ENCODE results near the gene HERC5.
"Not testable (repeated sequence)": the region's sequence is repeated elsewhere in the genome, so short reads cannot be mapped to it uniquely, and the experiment has no call there.

Gene HERC5

DNA sequence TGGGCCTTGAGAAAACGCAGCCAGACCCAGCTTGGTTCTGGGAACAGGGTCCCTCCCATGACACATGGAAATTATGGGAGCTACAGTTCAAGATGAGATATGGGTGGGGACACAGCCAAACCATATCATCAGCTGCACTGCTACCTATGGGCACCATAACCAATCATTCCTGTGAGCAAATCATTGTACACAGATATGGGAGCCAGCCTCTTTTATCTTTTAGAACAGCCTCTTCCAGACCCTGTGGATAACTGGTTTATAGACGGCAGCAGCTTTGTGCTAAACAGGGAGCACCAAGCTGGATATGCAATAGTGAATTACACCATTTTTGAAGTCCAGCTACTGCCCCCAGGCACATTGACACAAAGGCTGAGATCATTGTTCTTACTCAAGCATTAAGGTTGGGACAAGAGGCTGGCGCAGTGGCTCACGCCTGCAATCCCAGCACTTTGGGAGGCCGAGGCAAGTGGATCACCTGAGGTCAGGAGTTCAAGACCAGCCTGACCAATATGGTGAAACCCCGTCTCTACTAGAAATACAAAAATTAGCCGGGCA lies 8.6 kb upstream of the HERC5 start:
- not testable (repeated sequence) for DNase-seq (ENCODE audit: low read depth)

- no peak for DNase-seq (ENCODE audit: low read depth)
Observed at GRCh38 chr4:88448889-88449288, 8.0 kb upstream of the HERC5 start.

DNA sequence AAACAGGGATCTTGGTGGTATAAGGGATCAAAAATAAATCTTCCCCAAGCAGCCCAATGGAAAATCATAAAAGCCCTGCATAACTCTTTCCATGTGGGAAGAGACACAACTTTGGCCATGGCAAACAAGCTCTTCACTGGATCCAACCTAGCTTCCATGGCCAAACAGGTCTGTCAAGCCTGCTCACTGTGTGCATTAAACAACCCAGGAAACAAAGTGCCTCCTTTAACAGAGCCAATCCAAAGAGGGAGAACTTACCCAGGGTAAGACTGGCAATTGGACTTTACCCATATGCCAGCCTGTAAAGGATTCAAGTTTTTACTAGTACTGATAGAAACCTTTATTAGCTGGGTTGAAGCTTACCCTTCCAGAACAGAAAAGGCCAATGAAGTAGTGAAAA lies 7.6 kb upstream of the HERC5 start:
- DNase-seq (ENCODE audit: low read depth), result no peak

DNA sequence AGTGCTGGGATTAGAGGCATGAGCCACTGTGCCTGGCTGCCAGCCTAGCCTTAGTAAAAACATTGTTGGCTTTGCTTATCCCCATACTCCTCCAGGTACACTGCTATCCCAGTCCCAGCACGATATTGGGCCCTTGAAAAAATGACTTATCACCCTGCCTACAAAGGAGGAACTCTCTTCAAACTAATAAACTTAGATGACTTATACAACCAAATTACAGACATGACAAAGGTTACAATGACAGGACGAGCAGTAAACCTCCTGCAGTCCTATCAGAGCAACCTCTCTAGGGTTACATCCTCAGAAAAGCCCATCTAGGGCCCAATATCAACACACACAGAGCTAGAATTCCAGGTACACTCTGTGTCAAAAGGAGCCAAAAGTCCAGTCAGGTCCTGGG lies 5.7 kb upstream of the HERC5 start:
- no peak for DNase-seq (ENCODE audit: low read depth)

GRCh38 chr4:88452912-88453311 lies 4.0 kb upstream of the HERC5 start:
- DNase-seq (ENCODE audit: low read depth), result no peak

DNA sequence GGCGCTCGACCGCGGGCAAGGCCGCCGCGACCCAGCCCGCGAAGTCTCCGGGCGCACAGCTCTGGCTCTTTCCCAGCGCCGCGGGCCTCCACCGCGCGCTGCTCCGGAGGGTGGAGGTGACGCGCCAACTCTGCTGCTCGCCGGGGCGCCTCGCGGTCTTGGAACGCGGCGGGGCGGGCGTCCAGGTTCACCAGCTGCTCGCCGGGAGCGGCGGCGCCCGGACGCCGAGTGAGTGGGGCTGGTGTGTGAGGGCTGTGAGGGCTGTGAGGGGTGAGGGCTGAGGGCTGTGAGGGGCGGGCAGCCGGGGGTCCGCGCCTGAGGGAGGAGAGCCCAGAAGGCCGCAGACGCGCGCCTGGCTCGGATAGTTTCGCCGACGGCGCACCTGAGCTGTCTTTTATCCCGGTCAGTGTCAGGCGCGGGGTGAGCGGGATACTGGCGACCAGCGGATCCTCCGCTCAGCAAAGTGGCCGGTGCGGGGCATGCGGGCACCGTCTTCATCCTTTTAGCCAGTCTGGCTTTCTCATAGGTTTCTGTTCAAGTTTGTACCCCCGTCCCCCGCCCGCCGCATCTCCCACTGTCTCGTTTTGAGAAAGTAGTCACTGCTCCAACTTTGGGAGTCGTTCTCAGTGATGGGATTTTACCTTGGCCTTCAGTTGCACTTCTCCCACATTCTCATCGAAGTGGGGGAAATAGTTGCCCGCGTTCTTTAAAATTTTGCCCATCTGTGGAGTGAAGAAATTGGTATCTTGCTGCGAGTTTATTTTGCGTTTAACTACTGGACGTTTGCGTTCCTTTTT lies 586 bp downstream of the HERC5 start:
- DNase-seq (ENCODE audit: low read depth), result peak; percentile 17

GRCh38 chr4:88458104-88458740 lies 1.3 kb downstream of the HERC5 start:
- DNase-seq (ENCODE audit: low read depth), result no peak

GRCh38 chr4:88465653-88466192 lies 8.8 kb downstream of the HERC5 start:
- DNase-seq (ENCODE audit: low read depth), result no peak

GRCh38 chr4:88467392-88467791 lies 10.5 kb downstream of the HERC5 start:
- DNase-seq (ENCODE audit: low read depth), result no peak

DNA sequence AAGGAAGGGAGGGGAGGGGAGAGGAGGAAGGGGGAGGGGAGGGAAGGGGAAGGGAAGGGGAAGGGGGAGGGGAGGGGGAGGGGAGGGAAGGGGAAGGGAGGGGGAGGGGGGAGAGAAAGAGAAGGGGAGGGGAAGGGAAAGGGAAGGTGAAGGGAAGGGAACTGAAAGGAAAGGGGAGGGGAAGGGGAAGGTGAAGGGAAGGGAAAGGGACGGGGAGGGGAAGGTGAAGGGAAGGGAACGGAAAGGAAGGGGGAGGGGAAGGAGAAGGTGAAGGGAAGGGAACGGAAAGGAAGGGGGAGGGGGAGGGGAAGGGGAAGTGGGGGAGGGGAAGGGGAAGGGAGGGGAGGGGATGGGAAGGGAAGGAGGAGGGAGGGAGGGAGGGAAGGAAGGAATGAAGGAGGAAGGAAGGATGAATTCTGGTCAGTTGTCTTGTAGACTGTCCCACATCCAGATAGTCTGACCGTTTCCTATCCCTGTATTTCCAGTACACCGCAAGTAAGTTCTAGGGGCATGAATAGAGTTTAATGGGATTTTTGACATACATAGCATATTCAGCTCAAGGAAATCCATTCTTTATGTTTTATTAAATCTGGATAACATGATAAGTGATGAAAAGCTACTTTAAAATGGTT lies 20.4 kb downstream of the HERC5 start:
- DNase-seq (ENCODE audit: low read depth), result no peak

DNA sequence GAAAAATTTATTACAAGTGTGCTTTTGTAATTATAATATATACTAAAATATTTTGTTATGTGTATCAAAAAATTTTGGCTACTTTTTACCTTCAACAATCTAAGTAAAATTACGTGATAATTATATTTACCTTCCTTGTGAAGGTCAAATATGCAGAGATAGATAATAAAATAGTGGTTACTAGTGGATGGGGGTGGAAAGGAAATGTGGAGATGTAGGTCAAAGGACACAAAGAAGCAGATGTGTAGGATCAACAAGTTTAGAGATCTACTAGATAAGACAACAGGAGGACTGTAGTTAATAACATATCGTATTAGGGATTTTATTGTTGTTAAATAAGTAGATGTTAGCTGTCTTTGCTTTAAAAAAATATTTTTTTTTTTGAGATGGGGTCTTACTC lies 21.3 kb downstream of the HERC5 start:
- no peak for DNase-seq (ENCODE audit: low read depth)

GRCh38 chr4:88481537-88481936 lies 24.6 kb downstream of the HERC5 start:
- DNase-seq (ENCODE audit: low read depth), result no peak

DNA sequence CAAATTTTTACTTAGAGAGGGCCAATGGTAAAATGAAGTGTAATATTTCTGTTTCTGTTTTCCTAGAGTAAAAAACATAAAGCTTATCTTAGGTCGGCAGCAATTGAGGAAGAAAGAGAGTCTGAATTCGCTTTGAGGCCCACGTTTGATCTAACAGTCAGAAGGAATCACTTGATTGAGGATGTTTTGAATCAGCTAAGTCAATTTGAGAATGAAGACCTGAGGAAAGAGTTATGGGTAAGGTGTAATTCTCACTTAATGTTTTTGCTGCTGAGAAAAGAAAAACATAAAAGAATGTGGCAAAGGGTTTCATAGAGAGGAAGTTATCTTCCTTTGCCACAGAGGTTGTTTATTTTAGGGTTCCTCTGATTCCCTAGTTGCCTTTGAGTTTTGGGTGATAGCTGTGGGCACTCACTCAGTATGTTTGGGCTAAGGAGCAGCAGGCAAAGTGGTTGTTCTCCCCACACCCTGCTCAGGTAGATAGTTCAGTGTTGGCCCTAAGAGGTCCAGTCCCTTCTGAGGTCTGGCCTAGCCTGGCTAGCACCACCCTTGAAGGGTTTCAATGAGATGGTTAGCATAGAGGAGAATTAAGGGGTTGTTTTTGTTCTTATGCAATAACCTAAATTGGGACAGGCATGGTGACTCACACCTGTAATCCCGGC lies 32.3 kb downstream of the HERC5 start:
- no peak for DNase-seq (ENCODE audit: low read depth)

GRCh38 chr4:88497859-88498409 lies 41.0 kb downstream of the HERC5 start:
- no peak for DNase-seq (ENCODE audit: low read depth)

GRCh38 chr4:88503344-88503743 lies 46.4 kb downstream of the HERC5 start:
- DNase-seq (ENCODE audit: low read depth), result no peak

- DNase-seq (ENCODE audit: low read depth), result no peak
Observed at GRCh38 chr4:88511236-88511635, 54.3 kb downstream of the HERC5 start.

- DNase-seq (ENCODE audit: low read depth), result no peak
Observed at GRCh38 chr4:88514557-88515511, 57.9 kb downstream of the HERC5 start.

DNA sequence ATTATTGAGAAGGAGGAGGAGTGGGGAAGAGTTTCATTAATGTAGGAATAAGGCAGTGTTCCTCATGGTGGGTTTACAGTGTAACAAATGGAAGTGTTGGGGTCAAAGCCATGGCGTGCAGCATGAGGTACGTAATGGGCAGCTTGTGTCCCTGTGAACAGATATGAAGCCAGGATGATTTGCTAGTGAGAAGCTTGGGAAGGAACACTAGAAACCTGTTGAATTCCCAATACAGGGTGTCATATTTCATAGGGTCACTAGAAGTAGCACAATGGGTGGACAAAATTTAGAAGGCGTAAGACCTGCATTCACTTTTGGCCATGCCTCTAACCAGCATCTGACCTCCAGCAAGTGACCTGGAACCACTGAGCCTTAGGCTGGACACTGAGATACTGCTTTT lies 59.8 kb downstream of the HERC5 start:
- no peak for DNase-seq (ENCODE audit: low read depth)

GRCh38 chr4:88517825-88518224 lies 60.9 kb downstream of the HERC5 start:
- DNase-seq (ENCODE audit: low read depth), result no peak

- no peak for DNase-seq (ENCODE audit: low read depth)
Observed at GRCh38 chr4:88518911-88519310, 62.0 kb downstream of the HERC5 start.

All from stimulated activated CD4-positive, alpha-beta T cell treated with anti-CD3 and anti-CD28 coated beads, Interleukin-2, amount 100 ng/mL, for 4 hours (primary cell).